GM10248 (cell line): Measurements from ENCODE around the gene FGF2.

Experiments
- CTCF ChIA-PET: fragments of 300-600 bp; sonication (Branson Sonifier 250); formaldehyde crosslinking; extraction: SDS; loops from one replicate; lab custom pipeline; 2021; ENCODE audit warnings: antibody characterized with exemption; lab: Yijun Ruan, JAX
- POLR2A ChIA-PET: fragments of 350-650 bp; sonication (Branson Sonifier 250); formaldehyde crosslinking; extraction: SDS; loops from one replicate; lab custom pipeline; 2020; ENCODE audit warnings: antibody characterized with exemption; lab: Yijun Ruan, JAX
- DNase-seq: peaks from one replicate; pipeline ENCODE4 v3.0.0; 2012; ENCODE audit errors: extremely low spot score
- TF ChIP-seq, protein P1 (sequence below): IDR thresholded peaks from 2 replicates; pipeline ENCODE4 v1.5.1; 2012; ENCODE audit warnings: mild to moderate bottlenecking, low read depth; ENCODE audit errors: extremely low read depth, missing control alignments, control extremely low read depth

Gene FGF2

DNA sequence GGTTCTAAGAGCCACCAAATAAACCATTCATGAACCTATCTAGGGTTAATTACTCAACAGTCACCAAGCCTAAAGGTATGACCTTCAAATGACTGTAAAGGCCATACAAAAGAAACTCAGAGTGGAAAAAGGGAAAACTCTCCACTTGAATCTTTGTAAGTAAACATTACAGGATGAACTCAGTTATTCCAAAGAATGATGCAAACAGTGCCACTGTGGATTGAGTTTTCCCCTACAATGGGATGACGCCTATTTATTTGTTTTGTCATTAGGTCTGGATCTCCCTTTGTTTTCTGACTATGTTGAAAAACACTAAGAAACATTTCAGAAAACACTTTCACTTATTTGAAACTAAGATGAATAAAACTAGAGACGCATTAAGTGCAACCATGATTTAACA lies 83.1 kb downstream of the FGF2 start:
- POLR2A ChIA-PET, result no interaction called here
- TF ChIP-seq, protein P1, sequence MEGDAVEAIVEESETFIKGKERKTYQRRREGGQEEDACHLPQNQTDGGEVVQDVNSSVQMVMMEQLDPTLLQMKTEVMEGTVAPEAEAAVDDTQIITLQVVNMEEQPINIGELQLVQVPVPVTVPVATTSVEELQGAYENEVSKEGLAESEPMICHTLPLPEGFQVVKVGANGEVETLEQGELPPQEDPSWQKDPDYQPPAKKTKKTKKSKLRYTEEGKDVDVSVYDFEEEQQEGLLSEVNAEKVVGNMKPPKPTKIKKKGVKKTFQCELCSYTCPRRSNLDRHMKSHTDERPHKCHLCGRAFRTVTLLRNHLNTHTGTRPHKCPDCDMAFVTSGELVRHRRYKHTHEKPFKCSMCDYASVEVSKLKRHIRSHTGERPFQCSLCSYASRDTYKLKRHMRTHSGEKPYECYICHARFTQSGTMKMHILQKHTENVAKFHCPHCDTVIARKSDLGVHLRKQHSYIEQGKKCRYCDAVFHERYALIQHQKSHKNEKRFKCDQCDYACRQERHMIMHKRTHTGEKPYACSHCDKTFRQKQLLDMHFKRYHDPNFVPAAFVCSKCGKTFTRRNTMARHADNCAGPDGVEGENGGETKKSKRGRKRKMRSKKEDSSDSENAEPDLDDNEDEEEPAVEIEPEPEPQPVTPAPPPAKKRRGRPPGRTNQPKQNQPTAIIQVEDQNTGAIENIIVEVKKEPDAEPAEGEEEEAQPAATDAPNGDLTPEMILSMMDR, result no peak
- CTCF ChIA-PET, result interaction anchor here (1.5 kb wide), 1 partner anchor 10 kb away, joined by 4 read pairs; no protein-coding TSS in a partner anchor
- no peak for DNase-seq

DNA sequence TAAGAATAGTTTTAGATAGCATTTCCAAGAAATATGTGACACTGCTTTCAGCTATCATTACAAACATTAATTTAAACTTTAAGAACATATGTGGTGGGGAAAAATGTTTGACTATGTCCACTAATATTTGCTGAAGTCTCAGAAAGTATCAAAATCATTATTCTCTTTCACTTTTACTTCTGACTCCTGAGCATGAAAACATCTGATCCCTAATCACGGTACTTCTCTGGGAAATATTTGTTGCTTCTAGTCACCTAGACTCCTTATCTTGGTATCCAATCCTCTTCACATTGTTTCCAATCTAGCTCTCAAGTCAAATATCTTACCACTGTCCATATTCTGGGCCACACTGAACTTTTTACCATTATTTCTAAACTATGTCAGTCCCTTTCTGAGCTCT lies 85.0 kb downstream of the FGF2 start:
- POLR2A ChIA-PET, result no interaction called here
- CTCF ChIA-PET, result interaction anchor here (0.9 to 5.6 kb wide), 5 partner anchors 8 to 153 kb away, joined by 3 to 37 read pairs (median 4); no protein-coding TSS in a partner anchor
- no peak for DNase-seq
- TF ChIP-seq, protein P1, result no peak

DNA sequence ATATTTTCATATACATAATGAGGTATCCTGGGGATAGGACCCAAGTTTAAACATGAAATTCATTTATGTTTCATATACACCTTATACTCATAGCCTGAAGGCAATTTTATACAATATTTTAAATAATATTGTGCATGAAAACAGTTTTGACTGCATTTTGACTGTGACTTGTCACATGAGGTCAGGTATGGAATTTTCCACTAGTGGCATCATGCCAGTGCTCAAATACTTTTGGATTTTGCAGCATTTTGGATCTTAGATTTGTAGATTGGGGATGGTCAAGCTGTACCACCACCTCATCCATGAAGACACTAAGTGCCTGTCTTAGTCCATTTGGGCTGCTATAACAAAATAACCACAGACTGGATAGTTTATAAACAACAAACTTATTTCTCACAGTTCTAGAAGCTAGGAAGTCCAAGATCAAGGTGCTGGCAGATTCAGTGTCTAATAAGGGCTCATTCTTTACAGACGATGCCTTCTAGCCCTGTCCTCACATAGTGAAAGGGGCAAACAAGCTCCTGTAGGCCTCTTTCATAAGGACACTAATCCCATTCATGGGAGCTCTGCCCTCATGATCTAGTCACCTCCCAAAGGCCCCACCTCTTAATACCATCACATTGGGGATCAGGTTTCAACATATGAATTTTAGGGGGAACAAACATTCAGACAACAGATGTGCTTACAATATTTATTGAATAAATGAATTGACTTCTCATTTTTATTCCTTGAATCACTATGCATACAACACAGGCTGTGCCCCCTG lies 86.4 kb downstream of the FGF2 start:
- CTCF ChIA-PET, result interaction anchor here (1.0 to 5.6 kb wide), 4 partner anchors 9 to 1012 kb away, joined by 3 to 37 read pairs (median 10); no protein-coding TSS in a partner anchor
- TF ChIP-seq, protein P1, result no peak
- DNase-seq, result no peak

DNA sequence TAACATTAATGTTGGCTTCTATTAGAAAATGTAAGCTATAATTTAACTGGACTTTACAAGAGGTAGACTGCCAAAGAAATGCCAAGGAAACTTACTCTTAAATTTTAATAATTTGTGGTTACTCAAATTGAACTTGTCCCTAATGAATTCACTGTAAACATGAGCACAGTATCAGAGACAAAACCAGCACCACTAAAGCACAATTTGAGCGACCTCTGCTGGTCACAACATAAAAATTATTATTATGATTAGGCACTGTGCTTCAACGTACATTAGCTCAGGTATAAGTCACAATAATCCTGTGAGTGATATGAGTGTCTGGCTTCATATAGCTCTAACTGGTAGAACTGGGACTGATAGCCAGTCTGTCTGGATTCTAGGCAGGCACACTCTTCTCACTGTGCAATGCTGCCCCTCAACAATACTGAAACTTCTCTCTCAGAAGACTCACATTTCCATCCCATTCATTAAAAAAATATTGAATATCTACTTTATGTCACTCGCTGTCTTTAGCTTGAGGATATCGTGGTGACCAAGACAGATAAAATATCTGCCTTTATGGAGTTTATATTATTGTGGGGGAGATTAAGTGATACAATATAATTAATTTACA lies 87.8 kb downstream of the FGF2 start:
- TF ChIP-seq, protein P1, result peak; percentile 38
- ChIA-PET CTCF (interaction anchor here (0.6 to 5.6 kb wide), 19 partner anchors 8 to 1014 kb away, joined by 3 to 37 read pairs (median 4); partner anchors contain the start of genes BBS12 and NUDT6), POLR2A (no interaction called here)
- DNase-seq, result peak; percentile 20

More for the DNA sequence above, 86.4 kb downstream of the FGF2 start:
- POLR2A ChIA-PET, result no interaction called here

DNA sequence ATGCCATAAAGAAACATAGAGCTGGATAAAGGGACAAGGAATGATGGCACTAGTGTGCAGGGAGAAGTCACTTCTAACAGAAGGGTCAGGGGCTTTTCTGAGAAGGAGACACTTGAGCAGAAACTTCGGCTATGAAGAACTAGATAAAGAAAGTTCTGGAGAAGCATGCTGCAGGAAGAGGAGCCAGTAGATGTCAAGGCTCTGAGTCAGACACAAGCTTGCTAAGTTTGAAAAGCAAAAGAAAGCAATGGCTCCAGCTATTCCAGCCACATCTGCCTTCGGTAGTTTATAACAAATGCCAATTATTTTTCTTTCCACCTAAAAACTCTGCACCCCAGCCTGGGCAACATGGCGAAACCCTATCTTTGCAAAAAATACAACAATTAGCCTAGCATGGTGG lies 88.3 kb downstream of the FGF2 start:
- DNase-seq, result no peak
- POLR2A ChIA-PET, result no interaction called here
- CTCF ChIA-PET, result interaction anchor here (0.8 to 5.6 kb wide), 16 partner anchors 7 to 1014 kb away, joined by 3 to 37 read pairs (median 5); partner anchors contain the start of genes BBS12 and NUDT6

DNA sequence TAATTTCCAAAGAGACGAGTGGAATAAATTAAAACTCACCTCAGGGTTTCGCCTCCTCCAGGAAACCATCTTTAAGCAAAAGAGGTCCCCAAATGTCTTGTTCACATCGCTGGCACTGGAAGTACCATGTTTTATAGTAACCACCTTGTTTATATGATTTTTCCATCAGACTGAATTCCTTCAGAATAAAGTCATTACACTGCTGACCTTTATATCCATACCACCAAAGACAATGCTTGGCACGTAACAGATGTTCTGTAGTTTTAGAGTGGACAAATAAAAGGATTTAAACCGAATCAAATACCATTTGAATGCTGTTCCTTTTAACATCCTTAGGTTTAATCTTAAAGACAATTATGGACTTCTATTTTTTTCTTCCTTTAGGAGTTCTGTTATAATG lies 91.1 kb downstream of the FGF2 start:
- ChIA-PET POLR2A (no interaction called here), CTCF (no interaction called here)
- TF ChIP-seq, protein P1, result no peak
- no peak for DNase-seq

More for the DNA sequence above, 88.3 kb downstream of the FGF2 start:
- TF ChIP-seq, protein P1, result no peak
